MM.1S (cell line): ENCODE results near the gene CNTN6.

Experiments used
- DNase-seq: peaks from one replicate; pipeline ENCODE4 v3.0.0-alpha.2; 2015
- H2AFZ ChIP-seq: fragments of 300-600 bp; sonication (generic); 2 replicates; pipeline ENCODE4 v1.6.0; 2016; ENCODE audit warnings: antibody characterized with exemption, low read length
- H3F3A ChIP-seq: fragments of 300-600 bp; sonication (generic); 2 replicates; pipeline ENCODE4 v1.6.1; 2016; ENCODE audit warnings: mild to moderate bottlenecking, antibody characterized with exemption, low read length, moderate library complexity, mixed read lengths; ENCODE audit not compliant: insufficient read depth
- H3K27ac ChIP-seq: fragments of 300-600 bp; sonication (generic); 2 replicates; pipeline ENCODE4 v1.5.1; 2016; ENCODE audit warnings: mild to moderate bottlenecking, low read length
- H3K27me3 ChIP-seq: fragments of 300-600 bp; sonication (generic); replicated peaks from 2 replicates; pipeline ENCODE4 v1.6.0; 2016; ENCODE audit warnings: low read length; ENCODE audit not compliant: insufficient read depth
- H3K36me3 ChIP-seq: fragments of 300-600 bp; sonication (generic); replicated peaks from 2 replicates; pipeline ENCODE4 v1.6.1; 2016; ENCODE audit warnings: mild to moderate bottlenecking, low read length, mixed read lengths; ENCODE audit not compliant: insufficient read depth
- H3K4me1 ChIP-seq: fragments of 300-600 bp; sonication (generic); 2 replicates; pipeline ENCODE4 v1.6.1; 2016; ENCODE audit warnings: low read length, mixed read lengths
- H3K4me2 ChIP-seq: fragments of 300-600 bp; sonication (generic); 2 replicates; pipeline ENCODE4 v1.6.0; 2016; ENCODE audit warnings: low read depth, low read length
- H3K4me3 ChIP-seq: fragments of 300-600 bp; sonication (generic); 2 replicates; pipeline ENCODE4 v1.5.1; 2016; ENCODE audit warnings: low read length, mixed read lengths
- H3K79me2 ChIP-seq: fragments of 300-600 bp; sonication (generic); 2 replicates; pipeline ENCODE4 v1.6.1; 2016; ENCODE audit warnings: mixed run types, low read length, mixed read lengths
- H3K9ac ChIP-seq: fragments of 300-600 bp; sonication (generic); 2 replicates; pipeline ENCODE4 v1.6.1; 2016; ENCODE audit warnings: low read length, mixed read lengths
- H3K9me2 ChIP-seq: fragments of 300-600 bp; sonication (generic); replicated peaks from 2 replicates; pipeline ENCODE4 v1.6.1; 2016; ENCODE audit warnings: mild to moderate bottlenecking, low read length, mixed read lengths; ENCODE audit not compliant: insufficient read depth
- H3K9me3 ChIP-seq: fragments of 300-600 bp; sonication (generic); replicated peaks from 2 replicates; pipeline ENCODE4 v1.6.1; 2016; ENCODE audit warnings: mild to moderate bottlenecking, low read length, mixed read lengths; ENCODE audit not compliant: insufficient read depth
- H4K20me1 ChIP-seq: fragments of 300-600 bp; sonication (generic); 2 replicates; pipeline ENCODE4 v1.6.1; 2016; ENCODE audit warnings: mild to moderate bottlenecking, low read length, moderate library complexity, mixed read lengths; ENCODE audit not compliant: insufficient read depth
- EZH2 ChIP-seq: fragments of 300-600 bp; sonication (generic); optimal IDR thresholded peaks from 2 replicates; pipeline ENCODE3; 2017; ENCODE audit warnings: low read depth, mild to moderate bottlenecking, antibody characterized with exemption, low read length, mixed read lengths
- EZH2phosphoT487 ChIP-seq: fragments of 300-600 bp; sonication (generic); IDR thresholded peaks from 2 replicates; pipeline ENCODE4 v1.6.1; 2018; ENCODE audit warnings: antibody characterized with exemption, low read length
- TF ChIP-seq, protein P1 (sequence below): fragments of 300-600 bp; sonication (generic); IDR thresholded peaks from 2 replicates; pipeline ENCODE4 v1.5.1; 2016; ENCODE audit warnings: antibody characterized with exemption, low read length, mixed read lengths

Gene CNTN6

DNA sequence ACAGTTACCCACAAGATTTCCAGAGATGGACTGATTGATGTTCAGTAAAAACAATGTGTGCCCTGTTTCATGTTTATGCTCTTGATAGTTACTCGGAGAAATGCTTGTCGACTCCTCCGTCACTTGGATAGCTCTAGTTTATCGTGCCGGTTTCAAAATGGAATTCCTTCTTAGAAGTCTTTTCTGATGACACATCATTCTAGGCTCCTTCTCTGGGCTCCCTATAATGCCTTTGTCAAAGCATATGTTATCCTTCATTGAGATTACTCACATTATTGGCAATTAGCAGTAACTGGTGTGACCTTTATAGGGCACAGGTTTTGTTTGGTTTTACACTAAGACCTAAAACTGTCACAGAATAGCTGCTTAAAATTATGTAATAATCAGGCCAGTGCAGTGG, 201.8 kb downstream of the CNTN6 start:
- no peaks in the 10 kb centered on the region for H3K9me3 ChIP-seq
- no peaks in the 10 kb centered on the region for H3K9me2 ChIP-seq
- H3K27me3 ChIP-seq, result no peaks in the 10 kb centered on the region
- no peaks in the 10 kb centered on the region for H4K20me1 ChIP-seq
- no peaks in the 10 kb centered on the region for H3K36me3 ChIP-seq
- H3K4me1 ChIP-seq, result no peaks in the 10 kb centered on the region
- H3F3A ChIP-seq, result no peaks in the 10 kb centered on the region
- H2AFZ ChIP-seq, result no peak overlapping the region
- no peak overlapping the region for H3K4me3 ChIP-seq
- H3K9ac ChIP-seq, result no peak overlapping the region
- H3K27ac ChIP-seq, result no peak overlapping the region
- TF ChIP-seq, protein P1, sequence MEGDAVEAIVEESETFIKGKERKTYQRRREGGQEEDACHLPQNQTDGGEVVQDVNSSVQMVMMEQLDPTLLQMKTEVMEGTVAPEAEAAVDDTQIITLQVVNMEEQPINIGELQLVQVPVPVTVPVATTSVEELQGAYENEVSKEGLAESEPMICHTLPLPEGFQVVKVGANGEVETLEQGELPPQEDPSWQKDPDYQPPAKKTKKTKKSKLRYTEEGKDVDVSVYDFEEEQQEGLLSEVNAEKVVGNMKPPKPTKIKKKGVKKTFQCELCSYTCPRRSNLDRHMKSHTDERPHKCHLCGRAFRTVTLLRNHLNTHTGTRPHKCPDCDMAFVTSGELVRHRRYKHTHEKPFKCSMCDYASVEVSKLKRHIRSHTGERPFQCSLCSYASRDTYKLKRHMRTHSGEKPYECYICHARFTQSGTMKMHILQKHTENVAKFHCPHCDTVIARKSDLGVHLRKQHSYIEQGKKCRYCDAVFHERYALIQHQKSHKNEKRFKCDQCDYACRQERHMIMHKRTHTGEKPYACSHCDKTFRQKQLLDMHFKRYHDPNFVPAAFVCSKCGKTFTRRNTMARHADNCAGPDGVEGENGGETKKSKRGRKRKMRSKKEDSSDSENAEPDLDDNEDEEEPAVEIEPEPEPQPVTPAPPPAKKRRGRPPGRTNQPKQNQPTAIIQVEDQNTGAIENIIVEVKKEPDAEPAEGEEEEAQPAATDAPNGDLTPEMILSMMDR, result no peak
- no peak for TF ChIP-seq EZH2
- no peak for TF ChIP-seq EZH2phosphoT487
- H3K79me2 ChIP-seq, result no peaks in the 10 kb centered on the region
- DNase-seq, result no peak
- no peak overlapping the region for H3K4me2 ChIP-seq

- Histone ChIP-seq H3K79me2 (no peaks in the 10 kb centered on the region), H3K27ac (no peak overlapping the region), H3K4me3 (no peak overlapping the region), H2AFZ (no peak overlapping the region), H3K9me3 (no peaks in the 10 kb centered on the region), H3K27me3 (no peaks in the 10 kb centered on the region), H3K9me2 (no peaks in the 10 kb centered on the region), H3K4me1 (no peaks in the 10 kb centered on the region), H3K36me3 (no peaks in the 10 kb centered on the region), H3K9ac (no peak overlapping the region), H3K4me2 (no peak overlapping the region), H4K20me1 (no peaks in the 10 kb centered on the region), H3F3A (no peaks in the 10 kb centered on the region)
- TF ChIP-seq, protein P1, result no peak
- no peak for TF ChIP-seq EZH2phosphoT487
- no peak for TF ChIP-seq EZH2
- no peak for DNase-seq
Observed at GRCh38 chr3:1318296-1319005, 225.6 kb downstream of the CNTN6 start.

DNA sequence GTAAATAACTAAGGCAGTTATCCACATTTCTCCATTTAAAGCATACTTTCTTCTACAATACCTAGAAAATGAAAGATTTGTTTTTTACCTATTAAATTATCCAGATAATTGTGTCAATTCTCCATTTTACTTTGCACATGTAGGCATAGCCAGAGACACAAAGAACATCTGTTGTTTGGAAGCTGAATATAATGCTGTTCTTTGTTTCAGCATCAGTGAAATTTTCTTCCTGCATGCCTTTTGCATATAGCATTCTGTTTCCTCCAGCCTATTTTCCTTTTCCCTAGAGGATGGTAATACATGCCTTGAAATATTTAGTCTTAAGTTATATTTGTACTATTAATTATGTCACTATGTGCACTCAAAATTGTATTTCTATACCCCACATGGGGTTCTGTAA, 233.7 kb downstream of the CNTN6 start:
- Histone ChIP-seq H3K4me1 (peaks cover 10% of the 10 kb centered on the region; the same call in 1 of the 2 replicates), H2AFZ (no peak overlapping the region), H4K20me1 (no peaks in the 10 kb centered on the region), H3K9me3 (no peaks in the 10 kb centered on the region), H3K4me3 (no peak overlapping the region), H3K9me2 (no peaks in the 10 kb centered on the region), H3K36me3 (no peaks in the 10 kb centered on the region), H3K27me3 (no peaks in the 10 kb centered on the region), H3K79me2 (no peaks in the 10 kb centered on the region), H3K9ac (no peak overlapping the region), H3K4me2 (no peak overlapping the region), H3K27ac (no peak overlapping the region), H3F3A (no peaks in the 10 kb centered on the region)
- TF ChIP-seq EZH2phosphoT487 (no peak), EZH2 (no peak)
- TF ChIP-seq, protein P1, result no peak
- no peak for DNase-seq
